ENCODE results near the gene CD19.
"Not testable (repeated sequence)": the region's sequence is repeated elsewhere in the genome, so short reads cannot be mapped to it uniquely, and the experiment has no call there.

Gene CD19

DNA sequence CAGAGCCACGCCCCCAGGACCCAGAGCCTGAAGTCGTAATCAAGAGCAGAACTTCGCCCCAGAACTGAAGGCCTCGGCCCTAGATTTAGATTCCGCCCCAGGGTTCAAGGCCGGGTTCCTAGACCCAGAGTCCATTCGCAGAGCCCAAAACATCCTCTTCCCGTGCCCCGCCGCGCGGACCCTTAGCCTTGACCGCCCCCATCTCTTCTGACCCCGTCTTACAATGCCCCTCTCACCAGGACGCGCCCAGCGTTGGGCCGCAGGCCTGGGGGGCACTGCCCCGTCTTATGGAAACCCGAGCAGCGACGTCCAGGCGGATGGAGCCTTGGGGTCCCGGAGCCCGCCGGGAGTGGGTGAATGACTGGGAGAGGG, 5.0 kb downstream of the CD19 start:
- no peak for DNase-seq (ENCODE audit: low read depth)

DNA sequence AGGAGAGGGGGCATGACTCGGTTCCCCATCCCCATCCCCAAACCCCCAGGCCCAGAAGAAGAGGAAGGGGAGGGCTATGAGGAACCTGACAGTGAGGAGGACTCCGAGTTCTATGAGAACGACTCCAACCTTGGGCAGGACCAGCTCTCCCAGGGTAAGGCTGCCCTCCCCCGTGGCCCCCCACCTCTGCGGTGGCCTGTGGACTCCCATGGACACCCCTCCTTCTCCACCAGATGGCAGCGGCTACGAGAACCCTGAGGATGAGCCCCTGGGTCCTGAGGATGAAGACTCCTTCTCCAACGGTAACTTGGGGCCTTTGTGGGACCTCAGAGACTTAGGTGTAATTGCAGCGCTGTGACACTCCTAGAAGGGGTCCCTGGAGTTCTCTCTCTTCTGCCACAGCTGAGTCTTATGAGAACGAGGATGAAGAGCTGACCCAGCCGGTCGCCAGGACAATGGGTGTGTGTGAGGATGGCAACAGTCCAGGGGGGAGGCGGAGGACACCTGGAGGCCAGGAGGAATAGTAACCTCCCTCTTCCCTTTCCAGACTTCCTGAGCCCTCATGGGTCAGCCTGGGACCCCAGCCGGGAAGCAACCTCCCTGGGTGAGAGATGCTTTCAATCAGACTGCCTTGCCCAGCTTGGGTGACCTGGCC, 5.6 kb downstream of the CD19 start:
- no peak for DNase-seq (ENCODE audit: low read depth)

DNA sequence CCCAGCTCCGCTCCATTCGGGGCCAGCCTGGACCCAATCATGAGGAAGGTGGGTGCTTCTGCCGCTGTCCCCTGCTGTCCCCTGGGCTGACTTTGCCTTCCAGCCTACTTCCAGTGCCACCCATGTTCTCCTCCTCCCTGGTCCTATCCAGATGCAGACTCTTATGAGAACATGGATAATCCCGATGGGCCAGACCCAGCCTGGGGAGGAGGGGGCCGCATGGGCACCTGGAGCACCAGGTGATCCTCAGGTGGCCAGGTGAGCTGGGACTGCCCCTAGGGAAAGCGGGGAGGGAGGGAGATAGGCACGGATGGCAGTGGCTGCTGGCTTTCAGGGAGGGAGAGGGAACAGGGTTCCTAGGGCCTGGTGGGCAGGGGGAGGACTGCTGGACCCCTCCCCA, 7.0 kb downstream of the CD19 start:
- no peak for DNase-seq (ENCODE audit: low read depth)

DNA sequence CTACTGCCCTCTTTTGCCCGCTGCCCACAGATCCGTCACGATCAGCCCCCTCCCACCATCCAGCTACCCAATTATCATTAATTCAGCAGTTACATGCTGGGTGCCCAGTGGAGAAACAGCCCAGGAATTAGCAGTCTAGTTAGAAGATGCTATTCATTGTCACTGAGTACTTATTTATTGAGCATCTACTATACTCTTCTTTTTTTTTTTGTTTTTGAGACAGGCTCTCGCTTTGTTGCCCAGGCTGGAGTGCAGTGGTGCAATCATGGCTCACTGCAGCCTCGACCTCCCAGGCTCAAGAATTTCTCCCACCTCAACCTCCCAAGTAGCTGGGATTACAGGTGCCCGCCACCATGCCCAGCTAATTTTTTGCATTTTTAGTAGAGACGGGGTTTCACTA, 8.1 kb downstream of the CD19 start:
- not testable (repeated sequence) for DNase-seq (ENCODE audit: low read depth)

- DNase-seq (ENCODE audit: low read depth): no peak
These were observed 11.5 kb downstream of the CD19 start for GRCh38 chr16:28943281-28943680.

DNA sequence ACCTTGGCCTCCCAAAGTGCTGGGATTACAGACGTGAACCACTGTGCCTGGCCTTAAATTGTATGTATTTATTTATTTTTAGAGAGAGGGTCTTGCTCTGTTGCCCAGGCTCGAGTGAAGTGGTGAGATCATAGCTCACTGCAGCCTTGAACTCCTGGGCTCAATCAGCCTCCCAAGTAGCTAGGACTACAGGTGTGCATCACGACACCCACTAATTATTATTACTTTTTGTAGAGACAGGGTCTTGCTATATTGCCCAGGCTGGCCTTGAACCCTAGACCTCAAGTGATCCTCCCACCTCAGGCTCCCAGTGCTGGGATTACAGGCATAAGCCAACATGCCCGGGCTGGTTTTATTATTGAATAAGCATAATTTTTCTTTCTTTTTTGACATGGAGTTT, 14.9 kb downstream of the CD19 start:
- no peak for DNase-seq (ENCODE audit: low read depth)

DNA sequence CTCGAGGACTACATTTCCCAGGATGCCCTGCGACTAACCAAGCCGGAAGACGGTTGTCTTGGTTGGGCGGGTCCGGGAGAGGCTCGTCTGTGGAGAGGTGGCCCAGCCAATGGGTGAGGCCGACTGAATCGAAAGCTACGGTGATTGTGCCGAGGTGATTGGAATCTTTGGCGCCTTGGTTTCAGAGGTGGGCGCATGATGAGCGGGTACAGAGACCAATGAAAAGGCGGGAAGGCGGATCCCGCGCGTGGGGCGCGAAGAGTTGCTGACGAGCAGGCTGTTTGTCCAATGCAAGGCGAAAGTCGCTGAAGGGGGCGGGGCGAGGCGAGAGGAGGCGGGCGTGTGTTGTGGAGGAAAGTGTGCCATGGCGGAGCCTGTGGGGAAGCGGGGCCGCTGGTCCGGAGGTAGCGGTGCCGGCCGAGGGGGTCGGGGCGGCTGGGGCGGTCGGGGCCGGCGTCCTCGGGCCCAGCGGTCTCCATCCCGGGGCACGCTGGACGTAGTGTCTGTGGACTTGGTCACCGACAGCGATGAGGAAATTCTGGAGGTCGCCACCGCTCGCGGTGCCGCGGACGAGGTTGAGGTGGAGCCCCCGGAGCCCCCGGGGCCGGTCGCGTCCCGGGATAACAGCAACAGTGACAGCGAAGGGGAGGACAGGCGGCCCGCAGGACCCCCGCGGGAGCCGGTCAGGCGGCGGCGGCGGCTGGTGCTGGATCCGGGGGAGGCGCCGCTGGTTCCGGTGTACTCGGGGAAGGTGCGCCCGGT, 19.1 kb downstream of the CD19 start, which contains the start of gene NFATC2IP:
Gene NFATC2IP (plus strand): TSS at position 290 of the 762 bp plus-strand sequence. CDS start 75 bp downstream, at position 365.
- peak; percentile 99 for DNase-seq (ENCODE audit: low read depth)

GRCh38 chr16:28951410-28951943, 19.7 kb downstream of the CD19 start:
- DNase-seq (ENCODE audit: low read depth): no peak

DNA sequence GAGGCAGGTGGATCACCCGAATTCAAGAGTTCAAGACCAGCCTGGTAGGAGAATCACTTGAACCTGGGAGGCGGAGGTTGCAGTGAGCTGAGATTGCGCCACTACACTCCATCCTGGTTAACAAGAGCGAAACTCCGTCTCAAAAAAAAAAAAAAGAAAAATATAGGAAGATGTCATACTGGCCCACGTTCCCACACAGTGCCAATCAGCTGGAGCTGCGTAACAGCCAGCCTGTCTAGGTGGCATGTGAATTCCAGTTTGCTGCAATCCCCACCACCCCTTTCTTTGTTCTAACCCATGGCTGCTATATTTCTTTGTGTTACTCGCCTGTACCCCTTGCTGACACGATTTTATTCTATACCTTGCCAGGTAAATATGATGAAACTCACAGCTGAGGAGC, 26.4 kb downstream of the CD19 start:
- DNase-seq (ENCODE audit: low read depth): no peak

DNA sequence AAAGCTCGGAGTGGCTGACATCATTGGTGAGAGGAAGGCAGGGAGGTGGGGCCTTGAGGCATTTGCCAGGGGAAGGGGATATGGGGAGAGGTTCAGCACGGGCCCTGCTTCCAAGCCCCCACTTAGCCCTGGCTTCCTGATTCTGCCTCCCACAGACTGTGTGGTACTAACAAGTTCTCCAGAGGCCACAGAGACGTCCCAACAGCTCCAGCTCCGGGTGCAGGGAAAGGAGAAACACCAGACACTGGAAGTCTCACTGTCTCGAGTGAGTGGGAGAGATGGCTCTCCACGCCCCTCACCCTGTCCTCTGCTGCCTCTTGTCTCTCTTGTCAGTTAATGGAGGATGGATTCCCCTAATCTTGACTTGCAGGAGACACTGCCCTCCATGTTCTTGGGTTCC, 27.1 kb downstream of the CD19 start:
- DNase-seq (ENCODE audit: low read depth): no peak

GRCh38 chr16:28964072-28964471, 32.3 kb downstream of the CD19 start:
- no peak for DNase-seq (ENCODE audit: low read depth)

DNA sequence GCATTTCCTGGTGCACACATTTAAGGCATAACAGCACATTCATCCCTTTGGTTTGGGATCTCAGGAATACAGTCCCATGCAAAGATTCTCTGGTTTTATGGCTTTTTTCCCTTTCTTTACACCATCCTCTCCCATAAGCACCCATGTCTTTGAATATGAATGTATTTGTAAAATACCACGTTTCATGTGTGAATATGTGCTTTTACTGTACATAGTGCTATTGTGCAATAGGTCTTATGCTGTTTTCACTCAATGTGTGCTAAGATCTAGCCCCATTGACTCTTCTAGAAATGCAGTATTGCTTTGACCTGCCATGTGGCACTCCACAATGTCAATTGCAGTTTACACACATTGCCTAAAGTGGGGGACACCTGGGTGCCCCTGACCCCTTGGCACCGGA, 32.7 kb downstream of the CD19 start:
- DNase-seq (ENCODE audit: low read depth): no peak

DNA sequence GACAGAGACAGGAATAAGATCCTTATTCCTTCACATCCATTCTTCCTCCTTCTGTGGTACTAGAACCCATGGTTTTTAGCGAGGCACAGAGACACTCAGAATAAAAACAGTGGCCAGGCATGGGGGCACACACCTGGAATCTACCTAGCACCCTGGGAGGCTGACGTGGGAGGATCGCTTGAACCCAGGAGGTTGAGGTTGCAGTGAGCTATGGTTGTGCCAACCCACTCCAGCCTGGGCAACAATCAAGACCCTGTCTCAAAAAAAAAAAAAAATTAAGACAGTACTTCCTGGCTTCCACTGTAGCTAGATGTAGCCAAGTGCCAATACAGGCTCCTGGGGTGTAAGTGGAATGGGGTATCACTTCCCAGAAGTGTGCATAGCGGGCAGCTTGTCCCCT, 35.4 kb downstream of the CD19 start:
- DNase-seq (ENCODE audit: low read depth): no peak

GRCh38 chr16:28969696-28970095, 37.9 kb downstream of the CD19 start:
- DNase-seq (ENCODE audit: low read depth): not testable (repeated sequence)

DNA sequence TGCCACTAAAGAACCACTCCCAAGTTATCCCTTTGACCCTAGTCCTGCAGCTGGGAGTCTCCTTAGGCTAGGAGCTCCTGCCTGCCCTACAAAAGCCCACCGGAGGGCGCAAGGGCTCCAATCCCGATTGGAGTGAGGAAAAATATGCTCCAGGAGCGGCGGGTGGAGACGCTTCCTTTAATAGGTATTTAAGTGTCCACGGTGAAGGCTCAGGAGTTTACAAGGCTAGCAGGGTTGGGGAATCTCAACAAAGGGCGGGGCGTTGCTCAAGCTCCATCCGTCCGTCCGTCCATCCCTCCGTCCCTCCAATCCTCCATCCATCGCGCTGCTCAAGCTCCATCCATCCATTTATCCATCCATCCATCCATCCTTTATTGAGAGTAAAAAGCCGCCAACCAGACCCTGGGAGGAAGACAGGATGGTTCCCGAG, 42.3 kb downstream of the CD19 start:
- peak; percentile 31 for DNase-seq (ENCODE audit: low read depth)

GRCh38 chr16:28974437-28975157, 42.8 kb downstream of the CD19 start, which contains the start of gene SPNS1:
SPNS1 (plus strand) TSS chr16:28974778; CDS start chr16:28975152, 374 bp downstream.
- peak; percentile 90 for DNase-seq (ENCODE audit: low read depth)

DNA sequence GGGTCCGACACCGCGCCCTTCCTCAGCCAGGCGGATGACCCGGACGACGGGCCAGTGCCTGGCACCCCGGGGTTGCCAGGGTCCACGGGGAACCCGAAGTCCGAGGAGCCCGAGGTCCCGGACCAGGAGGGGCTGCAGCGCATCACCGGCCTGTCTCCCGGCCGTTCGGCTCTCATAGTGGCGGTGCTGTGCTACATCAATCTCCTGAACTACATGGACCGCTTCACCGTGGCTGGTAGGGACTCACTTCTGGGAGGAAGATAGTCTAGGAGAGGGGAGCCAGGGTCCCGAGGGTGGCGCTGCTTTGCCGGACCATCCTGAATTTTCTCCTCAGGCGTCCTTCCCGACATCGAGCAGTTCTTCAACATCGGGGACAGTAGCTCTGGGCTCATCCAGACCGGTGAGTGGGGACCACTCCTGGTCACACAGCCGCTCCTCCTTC, 43.4 kb downstream of the CD19 start:
- DNase-seq (ENCODE audit: low read depth): no peak

DNA sequence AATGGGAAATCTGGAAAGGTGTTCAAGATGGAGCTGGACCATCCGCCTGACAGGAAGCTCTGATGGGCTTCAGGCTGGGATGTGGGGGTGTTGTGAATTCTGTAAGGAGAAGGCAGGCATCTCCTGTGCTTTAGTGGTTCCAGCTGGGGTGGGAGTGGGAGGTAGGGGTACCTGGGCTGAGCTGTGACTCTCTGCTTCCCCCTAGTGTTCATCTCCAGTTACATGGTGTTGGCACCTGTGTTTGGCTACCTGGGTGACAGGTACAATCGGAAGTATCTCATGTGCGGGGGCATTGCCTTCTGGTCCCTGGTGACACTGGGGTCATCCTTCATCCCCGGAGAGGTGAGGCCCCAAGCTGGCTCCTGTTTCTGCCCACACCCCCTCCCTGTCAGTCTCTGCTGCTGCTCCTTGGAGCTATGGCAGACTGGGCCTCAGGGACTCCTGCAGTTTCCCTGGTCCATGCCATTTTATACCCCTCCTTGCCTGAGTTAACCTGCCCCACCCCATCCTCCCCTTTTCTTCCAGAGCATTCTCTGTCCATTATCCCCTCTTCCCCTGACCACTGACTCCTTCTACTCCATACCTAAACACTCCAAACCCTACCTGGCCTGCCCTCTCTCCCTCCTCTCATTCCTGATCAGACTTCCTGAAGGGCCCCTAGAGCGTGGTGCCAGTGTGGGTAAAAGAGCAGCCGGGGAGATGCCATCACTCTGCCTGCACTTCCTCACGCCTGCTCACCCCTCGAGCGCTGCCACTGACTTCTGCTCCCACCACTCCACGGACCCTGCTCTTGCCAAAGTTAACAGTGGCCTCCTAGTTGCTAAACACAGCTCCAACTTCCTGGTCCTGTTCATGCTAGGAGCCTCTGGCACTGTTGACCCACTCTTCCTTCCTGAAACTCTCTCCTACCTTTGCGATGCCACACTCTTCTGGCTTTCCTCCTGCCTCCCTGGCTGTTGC, 46.2 kb downstream of the CD19 start:
- DNase-seq (ENCODE audit: low read depth): no peak

- DNase-seq (ENCODE audit: low read depth): not testable (repeated sequence)
These were observed 48.6 kb downstream of the CD19 start for GRCh38 chr16:28980330-28980729.

GRCh38 chr16:28980929-28981328, 49.2 kb downstream of the CD19 start:
- no peak for DNase-seq (ENCODE audit: low read depth)

DNA sequence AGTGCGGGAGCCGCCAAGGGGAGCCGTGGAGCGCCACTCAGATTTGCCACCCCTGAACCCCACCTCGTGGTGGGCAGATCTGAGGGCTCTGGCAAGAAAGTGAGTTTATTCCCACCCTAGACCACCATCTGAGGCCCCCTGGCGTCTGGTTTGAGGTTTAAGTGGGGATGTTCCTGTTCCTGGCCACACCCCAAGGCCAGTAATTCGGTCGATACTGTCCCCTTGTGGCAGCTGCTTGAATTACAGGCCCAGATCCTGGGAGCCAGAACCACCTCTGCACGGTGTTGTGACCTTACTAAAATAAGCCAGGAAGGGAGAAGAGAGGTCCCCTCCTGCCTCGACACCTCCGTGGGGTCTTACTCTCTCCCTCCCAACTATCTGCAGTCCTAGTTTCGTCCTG, 49.7 kb downstream of the CD19 start:
- DNase-seq (ENCODE audit: low read depth): peak; percentile 47

Data from activated T-cell treated with anti-CD3 and anti-CD28 coated beads for 24 hours (primary cell).